GM18870 (cell line): Measurements from ENCODE around the gene SLC16A8.
"Not testable (repeated sequence)": the region's sequence is repeated elsewhere in the genome, so short reads cannot be mapped to it uniquely, and the experiment has no call there.

ENCODE experiments used
- ATAC-seq: cut with Tn5 transposase; IDR thresholded peaks from one replicate; pipeline ENCODE4 v1.9.1; 2021; ENCODE audit warnings: moderate library complexity; ENCODE audit not compliant: unreplicated experiment

SLC16A8 gene

DNA sequence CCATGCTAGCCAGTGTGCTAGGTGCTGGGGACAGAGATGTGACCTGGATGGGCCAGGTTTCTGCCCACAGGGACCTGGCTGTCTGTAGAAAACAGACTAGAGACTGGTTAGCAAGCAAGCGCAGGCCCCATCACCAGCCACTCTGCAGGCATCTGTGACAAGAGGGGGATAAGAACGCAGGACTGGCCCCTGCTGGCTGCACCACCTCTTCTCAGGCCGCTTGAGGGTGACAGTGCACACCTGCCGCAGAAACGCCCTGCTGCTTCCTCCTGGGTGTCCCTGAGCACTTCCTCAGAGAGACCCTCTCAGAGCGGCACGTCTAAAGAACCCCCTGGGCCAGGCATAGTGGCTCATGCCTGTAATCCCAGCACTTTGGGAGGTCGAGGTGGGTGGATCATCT is 32.7 kb downstream of the SLC16A8 start:
- no peak for ATAC-seq

DNA sequence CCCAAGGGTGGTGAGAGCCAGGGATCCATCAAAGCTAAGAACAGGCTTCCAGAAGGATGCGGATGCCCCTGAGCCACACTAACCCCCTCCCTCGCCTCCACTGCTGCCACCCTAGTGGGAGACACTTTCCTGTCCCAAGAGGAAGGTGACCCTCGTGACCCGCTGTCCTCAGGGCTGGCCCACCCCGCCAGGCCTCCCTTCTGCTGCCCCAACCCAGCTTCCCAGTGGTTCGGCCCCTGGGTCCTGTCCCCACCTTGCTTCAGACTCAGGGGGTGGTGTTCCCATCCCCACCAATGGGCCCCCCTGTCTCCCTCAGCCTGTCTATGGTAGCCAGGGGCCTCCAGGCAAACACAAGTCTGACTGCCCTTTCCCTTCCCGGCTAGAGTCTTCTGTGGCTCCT is 33.3 kb downstream of the SLC16A8 start:
- no peak for ATAC-seq

- ATAC-seq, result no peak
Measured at GRCh38 chr22:38049812-38050619, 34.0 kb downstream of the SLC16A8 start.

GRCh38 chr22:38046070-38046748 is 37.8 kb downstream of the SLC16A8 start:
- no peak for ATAC-seq

GRCh38 chr22:38043151-38044039 is 40.6 kb downstream of the SLC16A8 start:
- ATAC-seq, result no peak

- ATAC-seq, result no peak
Measured at GRCh38 chr22:38042488-38042790, 41.5 kb downstream of the SLC16A8 start.

- ATAC-seq, result no peak
Measured at GRCh38 chr22:38041760-38042487, 42.1 kb downstream of the SLC16A8 start.

GRCh38 chr22:38040953-38041759 is 42.8 kb downstream of the SLC16A8 start:
- no peak for ATAC-seq

- no peak for ATAC-seq
Measured at GRCh38 chr22:38038890-38039812, 44.8 kb downstream of the SLC16A8 start.

- ATAC-seq, result no peak
Measured at GRCh38 chr22:38038426-38038825, 45.6 kb downstream of the SLC16A8 start.

DNA sequence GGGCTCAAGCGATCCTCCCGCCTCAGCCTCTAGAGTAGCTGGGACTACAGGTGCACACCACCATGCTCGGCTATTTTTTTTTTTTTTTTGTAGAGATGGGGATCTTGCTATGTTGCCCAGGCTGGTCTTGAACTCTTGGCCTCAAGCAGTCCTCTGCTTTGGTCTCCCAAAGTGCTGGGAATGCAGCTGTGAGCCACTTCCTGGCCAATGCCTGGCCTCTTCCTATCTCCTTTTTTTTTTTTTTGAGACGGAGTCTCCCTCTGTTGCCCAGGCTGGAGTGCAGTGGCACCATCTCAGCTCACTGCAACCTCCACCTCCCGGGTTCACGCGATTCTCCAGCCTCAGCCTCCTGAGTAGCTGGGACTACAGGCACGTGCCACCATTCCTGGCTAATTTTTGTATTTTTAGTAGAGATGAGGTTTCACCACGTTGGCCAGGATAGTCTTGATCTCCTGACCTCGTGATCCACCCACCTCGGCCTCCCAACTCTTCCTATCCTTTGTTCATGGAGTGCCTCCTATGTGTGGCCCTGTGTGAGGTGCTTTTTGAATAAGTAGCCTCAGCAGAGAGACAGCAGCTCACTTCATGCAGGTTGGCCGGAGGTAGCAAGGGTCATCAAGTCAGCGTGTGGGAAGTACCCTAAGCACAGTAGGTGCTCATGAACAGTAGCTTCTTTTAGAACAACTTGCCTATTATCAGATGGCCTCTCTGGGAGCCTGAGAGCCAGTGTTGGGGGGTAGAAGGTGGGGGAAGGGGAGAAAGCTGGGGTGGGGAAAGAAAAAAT is 46.4 kb downstream of the SLC16A8 start:
- ATAC-seq, result not testable (repeated sequence)

GRCh38 chr22:38036392-38037062 is 47.5 kb downstream of the SLC16A8 start:
- ATAC-seq, result no peak

DNA sequence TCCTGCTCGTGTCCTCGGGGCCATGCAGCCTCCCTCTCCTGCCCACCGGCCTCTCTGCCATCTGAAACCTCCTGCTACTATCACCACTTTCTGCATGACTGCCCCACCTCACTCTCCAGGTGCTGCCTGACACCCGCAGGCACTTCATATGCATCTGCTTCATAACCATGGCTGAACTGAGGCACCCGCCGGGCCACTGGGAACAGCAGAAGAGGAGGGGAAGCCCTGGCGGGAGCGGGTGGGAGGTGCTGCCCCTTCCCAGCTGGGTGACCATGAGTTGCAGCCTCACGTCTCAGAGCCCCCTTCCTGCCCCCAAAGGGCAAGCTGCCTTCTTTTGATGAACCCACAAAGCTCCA is 48.5 kb downstream of the SLC16A8 start:
- no peak for ATAC-seq

GRCh38 chr22:38034884-38035529 is 49.0 kb downstream of the SLC16A8 start:
- ATAC-seq, result no peak

GRCh38 chr22:38034278-38034882 is 49.6 kb downstream of the SLC16A8 start:
- ATAC-seq, result no peak

GRCh38 chr22:38033522-38034277 is 50.3 kb downstream of the SLC16A8 start:
- ATAC-seq, result no peak
